Small intestine (tissue), 7 donors: ENCODE data around the gene C19orf73. TPM values are rescaled to one million over a fixed set of nuclear protein-coding genes. Genes with fewer than 3 reads are reported as not detected.
"Not testable (repeated sequence)": the region's sequence is repeated elsewhere in the genome, so short reads cannot be mapped to it uniquely, and the experiment has no call there.

Experiments
- DNase-seq, 2 donors: peaks; one replicate each; pipeline versions ENCODE4 v3.0.0 to v3.0.0-alpha.2; 2013
- FAIRE-seq: peaks from 2 replicates; lab custom pipeline; 2012; peaks lifted over from hg19 to GRCh38; lab: Jason Lieb, UNC
- H3K27ac ChIP-seq, 3 donors: one replicate each; pipeline ENCODE4 v1.5.1; 2013; ENCODE audit warnings: low read length in 2 of 3, mild to moderate bottlenecking in 2 of 3, control low read depth in 1 of 3, inconsistent platforms in 1 of 3, low read depth in 1 of 3, moderate library complexity in 1 of 3
- H3K27me3 ChIP-seq, 3 donors: one replicate each; pipeline ENCODE4 v1.6.1; 2013; ENCODE audit warnings: low read length in 3 of 3, inconsistent platforms in 1 of 3; ENCODE audit not compliant: control insufficient read depth in 3 of 3, insufficient read depth in 3 of 3
- H3K36me3 ChIP-seq, 3 donors: one replicate each; pipeline ENCODE4 v1.6.1; 2013; ENCODE audit warnings: low read length in 3 of 3, inconsistent platforms in 1 of 3, low read depth in 1 of 3, mild to moderate bottlenecking in 1 of 3, moderate library complexity in 1 of 3; ENCODE audit not compliant: control insufficient read depth in 3 of 3, insufficient read depth in 2 of 3
- H3K4me1 ChIP-seq, 3 donors: one replicate each; pipeline ENCODE4 v1.6.1; 2013; ENCODE audit warnings: low read length in 2 of 3, inconsistent platforms in 1 of 3, low read depth in 1 of 3, mild to moderate bottlenecking in 1 of 3, moderate library complexity in 1 of 3; ENCODE audit not compliant: control insufficient read depth in 3 of 3, insufficient read depth in 2 of 3
- H3K4me3 ChIP-seq, 3 donors: one replicate each; pipeline ENCODE4 v1.5.1; 2013; ENCODE audit warnings: low read length in 3 of 3, control low read depth in 1 of 3, inconsistent platforms in 1 of 3, low read depth in 1 of 3, mild to moderate bottlenecking in 1 of 3, moderate library complexity in 1 of 3
- H3K9me3 ChIP-seq, 2 donors: one replicate each; pipeline ENCODE4 v1.6.1; 2013; ENCODE audit warnings: low read depth in 1 of 2, low read length in 1 of 2; ENCODE audit not compliant: control insufficient read depth in 2 of 2, insufficient read depth in 1 of 2
- WGBS, 3 donors: extraction: QIAGEN DNeasy Blood & Tissue Kit; methylation state at CpG; one replicate each; pipeline ENCODE4 v1.1.7; 2013; 5-methylcytosine and 5-hydroxymethylcytosine counted together
- polyA plus RNA-seq, 4 donors: library from polyadenylated mRNA; stranded (reverse) in 3 of 4; unstranded in 1 of 4; fragments of 200-250 nt in 3 of 4; fragments of 120-200 nt in 1 of 4; gene quantifications; one replicate each; pipeline versions ENCODE4 v1.2.1 to v1.2.3, GENCODE V29; 2013
- donor health status: healthy with polysubstance abuse.
- donor health status: control.
- donor health status: control.
- donor health status: Bipolar disorder and iron deficiency.
- donor health status: healthy.

C19orf73 gene
- polyA plus RNA-seq, 4 donors: 1.4 to 7.6 (median 4.4) TPM

DNA sequence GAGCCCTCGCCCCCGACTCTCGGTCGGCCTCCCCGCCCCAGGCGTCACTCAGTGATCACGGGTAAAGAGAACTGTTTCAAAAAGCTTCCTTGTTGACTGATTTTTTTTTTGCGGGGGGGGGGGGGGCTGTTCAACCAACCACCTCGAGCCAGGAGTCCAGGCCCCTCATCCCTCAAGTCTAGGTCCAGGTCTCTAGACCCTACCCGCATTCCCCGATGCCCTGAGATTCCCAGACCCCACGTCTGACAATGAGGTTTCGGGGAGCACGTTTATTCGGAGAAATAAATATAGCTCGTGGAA lies 32.0 kb upstream of the C19orf73 start:
- 3 to 6% (median 6%) methylated on average over 12 to 16 of the region's 16 CpGs for WGBS, 3 donors
- H3K4me3 ChIP-seq: peak overlapping the region in 2 of 3 donors; percentile 59 to 67

DNA sequence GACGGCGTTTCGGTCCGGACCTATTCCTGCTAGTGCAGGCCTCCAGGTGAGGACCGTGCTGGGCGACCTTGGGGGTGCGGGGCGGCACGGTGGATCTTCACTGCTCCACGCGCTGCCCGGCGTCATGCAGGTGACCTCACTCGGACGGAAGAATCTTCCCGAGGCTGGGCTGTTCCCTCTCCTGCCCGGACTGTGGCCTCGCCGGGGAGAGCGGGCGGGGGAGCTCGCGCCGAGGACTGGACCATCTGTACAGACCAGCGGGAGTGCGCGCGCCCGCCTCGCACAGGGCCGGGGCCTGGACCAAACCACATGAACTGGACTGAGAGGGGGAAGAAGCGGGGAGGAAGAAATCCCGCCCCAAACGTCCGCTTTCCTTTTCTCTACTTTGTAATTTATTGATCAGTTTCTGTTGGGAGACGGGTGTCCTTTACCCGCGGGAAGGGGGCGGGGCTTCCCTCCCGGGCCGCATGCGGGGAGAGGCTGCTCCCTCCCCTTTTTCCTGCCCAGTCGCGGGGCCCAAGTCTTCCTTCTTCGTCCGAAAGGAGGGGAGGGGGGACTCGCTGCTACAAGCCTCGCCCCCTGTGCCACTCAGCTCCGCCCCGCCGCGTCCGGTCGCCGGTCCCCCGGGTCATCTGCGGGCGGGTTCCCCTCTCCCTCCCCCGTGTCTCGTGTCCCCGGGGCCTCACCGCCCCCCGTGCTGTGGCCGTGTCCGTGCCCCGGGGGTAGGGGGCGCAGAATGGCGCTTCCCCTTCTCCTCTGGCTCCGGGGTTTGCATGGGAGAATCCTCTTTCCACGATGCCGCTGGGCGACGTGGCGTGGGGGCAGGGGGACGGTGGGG lies 31.4 kb upstream of the C19orf73 start:
- no peaks in the 10 kb centered on the region for H3K36me3 ChIP-seq
- peaks cover 0 to 14% of the 10 kb centered on the region in 2 donors for H3K9me3 ChIP-seq
- FAIRE-seq (no peak), DNase-seq (peak; percentile 90 to 95)
- H3K4me3 ChIP-seq: peak overlapping the region; percentile 36 to 67 (median 59)
- peaks cover 0 to 29% (median 4%) of the 10 kb centered on the region in 3 donors for H3K4me1 ChIP-seq
- H3K27me3 ChIP-seq: peaks cover 0 to 73% (median 0%) of the 10 kb centered on the region in 3 donors
- WGBS, 3 donors: 0 to 1% (median 1%) methylated on average over 54 to 73 of the region's 75 CpGs
- H3K27ac ChIP-seq: peak overlapping the region; percentile 79 to 95 (median 88)

More for the DNA sequence above, 32.0 kb upstream of the C19orf73 start:
- FAIRE-seq: no peak
- H3K27ac ChIP-seq: peak overlapping the region; percentile 79 to 95 (median 88)
- peaks cover 0 to 14% of the 10 kb centered on the region in 2 donors for H3K9me3 ChIP-seq
- H3K4me1 ChIP-seq: peaks cover 0 to 29% (median 4%) of the 10 kb centered on the region in 3 donors
- DNase-seq: no peak
- peaks cover 0 to 76% (median 0%) of the 10 kb centered on the region in 3 donors for H3K27me3 ChIP-seq
- no peaks in the 10 kb centered on the region for H3K36me3 ChIP-seq

- DNase-seq (peak; percentile 63 to 78), FAIRE-seq (no peak)
- WGBS, 3 donors: 0 to 2% (median 1%) methylated on average over 22 to 23 of the region's 23 CpGs
- Histone ChIP-seq H3K27me3 (peaks cover 0 to 70% (median 0%) of the 10 kb centered on the region in 3 donors), H3K27ac (peak overlapping the region; percentile 79 to 95 (median 88)), H3K4me1 (peaks cover 0 to 29% (median 4%) of the 10 kb centered on the region in 3 donors), H3K4me3 (peak overlapping the region; percentile 36 to 67 (median 59)), H3K9me3 (peaks cover 0 to 14% of the 10 kb centered on the region in 2 donors), H3K36me3 (no peaks in the 10 kb centered on the region)
These were observed 30.7 kb upstream of the C19orf73 start for GRCh38 chr19:49149652-49150105.

DNA sequence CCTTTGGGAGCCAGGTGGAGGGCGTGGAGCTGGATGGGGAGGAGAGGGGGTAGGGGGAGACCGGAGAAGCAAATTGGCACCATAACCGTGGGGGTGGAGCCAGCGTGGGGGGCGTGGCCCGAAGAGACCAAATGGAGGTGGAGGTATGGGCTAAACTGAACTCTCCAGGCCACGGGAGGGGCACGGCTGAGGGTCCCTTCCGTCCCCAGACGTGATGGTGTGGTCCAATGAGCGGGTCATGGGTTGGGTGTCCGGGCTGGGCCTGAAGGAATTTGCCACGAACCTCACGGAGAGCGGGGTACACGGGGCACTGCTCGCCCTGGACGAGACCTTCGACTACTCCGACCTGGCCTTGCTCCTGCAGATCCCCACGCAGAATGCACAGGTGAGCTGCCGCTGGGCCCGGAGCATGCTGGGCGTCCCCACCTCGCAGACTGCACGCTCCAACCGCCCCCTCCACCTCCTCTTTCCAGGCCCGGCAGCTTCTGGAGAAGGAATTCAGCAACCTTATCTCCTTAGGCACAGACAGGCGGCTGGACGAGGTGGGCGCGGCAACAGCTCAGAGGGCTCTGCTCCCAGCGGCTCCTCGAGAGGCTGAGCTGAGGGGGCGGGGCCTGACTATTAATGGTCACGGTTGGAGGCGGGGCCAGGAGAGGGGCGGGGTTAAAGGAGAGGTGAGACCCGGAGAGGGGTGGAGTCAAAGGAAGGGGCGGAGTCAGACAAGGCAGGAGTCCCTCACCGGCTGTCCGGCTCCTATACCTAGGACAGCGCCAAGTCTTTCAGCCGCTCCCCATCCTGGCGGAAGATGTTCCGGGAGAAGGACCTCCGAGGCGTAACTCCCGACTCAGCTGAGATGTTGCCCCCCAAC lies 30.1 kb upstream of the C19orf73 start:
- peak overlapping the region; percentile 36 to 67 (median 59) for H3K4me3 ChIP-seq
- DNase-seq: peak; percentile 96 to 99
- peaks cover 0 to 29% (median 4%) of the 10 kb centered on the region in 3 donors for H3K4me1 ChIP-seq
- WGBS, 3 donors: 0 to 3% (median 2%) methylated on average over 40 to 49 of the region's 49 CpGs
- H3K9me3 ChIP-seq: peaks cover 0 to 14% of the 10 kb centered on the region in 2 donors
- H3K27ac ChIP-seq: peak overlapping the region; percentile 79 to 95 (median 88)
- no peaks in the 10 kb centered on the region for H3K36me3 ChIP-seq
- no peak for FAIRE-seq
- H3K27me3 ChIP-seq: peaks cover 0 to 69% (median 0%) of the 10 kb centered on the region in 3 donors

DNA sequence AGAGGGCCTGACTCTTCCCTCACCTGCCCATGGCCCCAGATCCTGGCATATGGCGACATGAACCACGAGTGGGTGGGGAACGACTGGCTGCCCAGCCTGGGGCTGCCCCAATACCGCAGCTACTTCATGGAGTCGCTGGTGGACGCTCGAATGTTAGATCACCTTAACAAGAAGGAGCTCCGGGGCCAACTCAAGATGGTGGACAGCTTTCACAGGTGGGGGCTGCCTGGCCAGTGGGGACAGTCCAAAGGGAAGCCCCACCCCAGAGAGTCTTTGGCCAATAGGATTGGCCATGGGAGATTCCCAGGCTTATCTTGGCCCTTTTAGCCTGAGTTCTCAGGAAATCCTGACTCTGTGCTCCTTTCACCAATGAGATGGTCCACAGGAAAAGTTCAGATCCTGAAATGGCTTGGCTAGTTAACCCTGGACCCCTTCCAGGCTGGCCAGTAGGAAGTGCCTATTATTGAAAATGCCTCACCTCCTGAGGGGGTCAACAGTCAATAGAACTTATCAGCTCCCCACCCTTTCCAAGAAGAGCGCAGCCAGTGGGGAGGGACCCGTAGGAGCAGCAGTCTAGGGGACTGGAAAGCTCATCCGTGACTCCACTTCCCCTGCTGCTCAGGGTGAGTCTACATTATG lies 29.2 kb upstream of the C19orf73 start:
- H3K9me3 ChIP-seq: peaks cover 0 to 14% of the 10 kb centered on the region in 2 donors
- peaks cover 0 to 68% (median 0%) of the 10 kb centered on the region in 3 donors for H3K27me3 ChIP-seq
- peaks cover 0 to 29% (median 4%) of the 10 kb centered on the region in 3 donors for H3K4me1 ChIP-seq
- WGBS, 3 donors: 60 to 73% (median 69%) methylated on average over 11 of the region's 11 CpGs
- DNase-seq (no peak), FAIRE-seq (no peak)
- no peaks in the 10 kb centered on the region for H3K36me3 ChIP-seq
- H3K27ac ChIP-seq: peak overlapping the region in 1 of 3 donors; percentile 59
- H3K4me3 ChIP-seq: peak overlapping the region in 1 of 3 donors; percentile 59

GRCh38 chr19:49146408-49146770 lies 27.4 kb upstream of the C19orf73 start:
- not testable (repeated sequence) for H3K36me3 ChIP-seq, H3K4me3 ChIP-seq, FAIRE-seq, DNase-seq, H3K9me3 ChIP-seq, H3K27ac ChIP-seq
- Histone ChIP-seq H3K4me1 (peaks cover 0 to 29% (median 4%) of the 10 kb centered on the region in 3 donors), H3K27me3 (peaks cover 0 to 75% (median 0%) of the 10 kb centered on the region in 3 donors)
- 23 to 35% (median 34%) methylated on average over 7 of the region's 7 CpGs for WGBS, 3 donors

DNA sequence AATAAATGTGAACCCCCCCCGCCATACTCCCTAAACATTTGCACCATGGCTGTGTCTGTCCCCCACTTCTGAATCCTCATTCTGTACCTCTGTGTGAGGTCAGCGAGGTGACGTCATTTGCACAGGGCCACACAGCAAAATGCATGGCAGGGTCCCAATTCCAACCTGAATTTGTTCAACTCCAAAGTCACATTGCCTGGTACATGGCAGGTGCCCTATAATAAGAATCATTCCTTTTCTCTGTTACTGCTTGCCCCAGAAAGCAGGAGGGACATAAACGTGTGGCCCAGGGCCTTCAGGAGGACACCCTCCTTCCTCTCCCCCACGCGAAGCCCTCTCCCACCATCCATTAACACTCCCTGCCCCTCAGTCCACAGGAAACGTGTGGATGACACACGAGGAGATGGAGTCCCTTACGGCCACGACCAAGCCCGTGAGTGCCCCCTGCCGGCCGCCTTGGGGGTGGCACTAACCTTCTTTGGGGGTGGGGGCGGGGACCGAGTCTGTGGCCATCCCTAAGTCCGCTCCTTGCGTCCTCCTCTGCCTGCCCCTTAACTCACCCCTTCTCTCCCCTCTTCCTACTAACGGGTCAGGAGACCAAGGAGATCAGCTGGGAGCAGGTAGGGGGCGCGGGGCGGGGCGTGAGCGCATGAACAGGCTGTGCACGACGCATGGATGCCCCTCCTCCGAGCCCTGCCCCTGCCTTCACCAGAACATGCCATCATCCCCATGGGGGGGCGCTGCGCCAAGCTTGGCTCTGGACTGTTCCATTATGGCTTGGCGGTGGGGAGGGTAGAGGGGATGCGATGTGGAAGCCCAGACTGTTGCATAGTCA lies 26.8 kb upstream of the C19orf73 start:
- H3K36me3 ChIP-seq: no peaks in the 10 kb centered on the region
- H3K4me3 ChIP-seq: no peak overlapping the region
- H3K4me1 ChIP-seq: peaks cover 0 to 26% (median 0%) of the 10 kb centered on the region in 3 donors
- H3K27ac ChIP-seq: no peak overlapping the region
- peaks cover 0 to 72% (median 0%) of the 10 kb centered on the region in 3 donors for H3K27me3 ChIP-seq
- peak; percentile 70 to 79 for DNase-seq
- peaks cover 0 to 6% of the 10 kb centered on the region in 2 donors for H3K9me3 ChIP-seq
- FAIRE-seq: no peak
- 7 to 8% (median 8%) methylated on average over 28 to 30 of the region's 30 CpGs for WGBS, 3 donors
